Thyroid gland (tissue), 4 donors: Measurements from ENCODE around the gene CLPX.

Source experiments
- POLR2A ChIP-seq, 2 donors: fragments of 450-650 bp; IDR thresholded peaks; one replicate each; pipeline ENCODE4 v1.6.1; 2017; ENCODE audit warnings: antibody characterized with exemption in 2 of 2, mild to moderate bottlenecking in 2 of 2, moderate library complexity in 1 of 2
- TF ChIP-seq, protein P1 (sequence below), 6 experiments: fragments of 200-600 bp in 3 of 6; fragments of 450-650 bp in 3 of 6; sonication (generic) in 3 of 6; IDR thresholded peaks; one replicate each; pipeline ENCODE4 v1.5.1; 2016 to 2019; ENCODE audit warnings: antibody characterized with exemption in 6 of 6, mild to moderate bottlenecking in 2 of 6, inconsistent platforms in 1 of 6, moderate library complexity in 1 of 6

DNA sequence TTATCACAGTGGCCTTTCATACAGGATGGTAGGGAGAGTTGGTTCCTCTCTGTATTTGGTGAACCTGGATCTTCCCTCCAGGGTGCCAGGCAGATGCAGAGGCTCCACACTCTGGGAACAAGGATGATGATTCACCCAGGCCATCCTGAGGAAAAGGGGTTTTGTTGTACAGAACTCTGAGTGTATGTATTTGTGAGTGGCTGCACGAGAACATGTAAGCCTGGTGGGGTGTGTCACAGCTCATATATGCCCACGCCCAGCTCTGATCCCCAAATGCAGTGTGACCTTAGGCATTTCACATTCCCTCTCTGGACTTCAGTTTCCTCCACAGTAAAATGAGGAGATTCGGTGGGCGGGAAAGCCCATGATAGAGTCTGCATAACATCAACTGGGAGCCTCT lies 37.7 kb upstream of the CLPX start:
- TF ChIP-seq, protein P1, sequence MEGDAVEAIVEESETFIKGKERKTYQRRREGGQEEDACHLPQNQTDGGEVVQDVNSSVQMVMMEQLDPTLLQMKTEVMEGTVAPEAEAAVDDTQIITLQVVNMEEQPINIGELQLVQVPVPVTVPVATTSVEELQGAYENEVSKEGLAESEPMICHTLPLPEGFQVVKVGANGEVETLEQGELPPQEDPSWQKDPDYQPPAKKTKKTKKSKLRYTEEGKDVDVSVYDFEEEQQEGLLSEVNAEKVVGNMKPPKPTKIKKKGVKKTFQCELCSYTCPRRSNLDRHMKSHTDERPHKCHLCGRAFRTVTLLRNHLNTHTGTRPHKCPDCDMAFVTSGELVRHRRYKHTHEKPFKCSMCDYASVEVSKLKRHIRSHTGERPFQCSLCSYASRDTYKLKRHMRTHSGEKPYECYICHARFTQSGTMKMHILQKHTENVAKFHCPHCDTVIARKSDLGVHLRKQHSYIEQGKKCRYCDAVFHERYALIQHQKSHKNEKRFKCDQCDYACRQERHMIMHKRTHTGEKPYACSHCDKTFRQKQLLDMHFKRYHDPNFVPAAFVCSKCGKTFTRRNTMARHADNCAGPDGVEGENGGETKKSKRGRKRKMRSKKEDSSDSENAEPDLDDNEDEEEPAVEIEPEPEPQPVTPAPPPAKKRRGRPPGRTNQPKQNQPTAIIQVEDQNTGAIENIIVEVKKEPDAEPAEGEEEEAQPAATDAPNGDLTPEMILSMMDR (IDR thresholded peaks at IDR 0.05) = no peak
- no peak for TF ChIP-seq POLR2A (IDR thresholded peaks at IDR 0.05)
